CD4-positive, CD25-positive, alpha-beta regulatory T cell (primary cell): ENCODE results near the gene KAZN. TPM values are rescaled to one million over a fixed set of nuclear protein-coding genes. Genes with fewer than 3 reads are reported as not detected.

Experiments used
- ATAC-seq, 2 donors: fragments of 150-1000 bp; cut with Tn5 transposase; one replicate each; pipeline ENCODE4 v1.10.0; 2021; ENCODE audit warnings: low read depth in 2 of 2, moderate number of reproducible peaks in 2 of 2, moderate library complexity in 1 of 2
- DNase-seq, 3 donors: peaks; one replicate each; pipeline versions ENCODE4 v3.0.0 to v3.0.0-alpha.2; 2012 to 2022; ENCODE audit warnings: mixed read lengths in 1 of 3
- H3K27ac ChIP-seq: one replicate; pipeline ENCODE4 v1.7.0; 2013; ENCODE audit warnings: mild to moderate bottlenecking, low read length; ENCODE audit not compliant: insufficient read depth, poor library complexity, severe bottlenecking
- H3K27me3 ChIP-seq: one replicate; pipeline ENCODE4 v1.7.0; 2013; ENCODE audit warnings: low read length; ENCODE audit not compliant: control insufficient read depth, insufficient read depth
- H3K36me3 ChIP-seq: one replicate; pipeline ENCODE4 v1.7.0; 2013; ENCODE audit warnings: mild to moderate bottlenecking, low read length, moderate library complexity; ENCODE audit not compliant: control insufficient read depth, insufficient read depth
- H3K4me1 ChIP-seq: 2 replicates; pipeline ENCODE4 v1.7.0; 2013; ENCODE audit warnings: mild to moderate bottlenecking, low read length; ENCODE audit not compliant: insufficient read depth, control insufficient read depth, poor library complexity, severe bottlenecking
- H3K4me3 ChIP-seq: one replicate; pipeline ENCODE4 v1.7.0; 2013; ENCODE audit warnings: low read depth, mild to moderate bottlenecking, low read length, moderate library complexity
- H3K9me3 ChIP-seq, 2 experiments: 1 replicate in 1 of 2; 2 replicates in 1 of 2; pipeline ENCODE4 v1.7.0; 2013; ENCODE audit warnings: low read length in 2 of 2, mild to moderate bottlenecking in 1 of 2, moderate library complexity in 1 of 2; ENCODE audit not compliant: control insufficient read depth in 2 of 2
- H3K27ac Mint-ChIP-seq, 3 donors: one replicate each; pipeline ENCODE4 v1.8.0; 2020 to 2022; ENCODE audit warnings: mild to moderate bottlenecking in 3 of 3, mixed read lengths in 3 of 3, moderate library complexity in 2 of 3
- H3K27me3 Mint-ChIP-seq: one replicate; pipeline ENCODE4 v1.8.0; 2022; ENCODE audit warnings: mild to moderate bottlenecking, mixed read lengths
- H3K36me3 Mint-ChIP-seq: one replicate; pipeline ENCODE4 v1.8.0; 2020; ENCODE audit warnings: mixed read lengths
- H3K4me1 Mint-ChIP-seq, 4 donors: one replicate each; pipeline ENCODE4 v1.8.0; 2020 to 2022; ENCODE audit warnings: mixed read lengths in 4 of 4, mild to moderate bottlenecking in 1 of 4
- H3K4me3 Mint-ChIP-seq, 4 donors: one replicate each; pipeline ENCODE4 v1.8.0; 2020 to 2022; ENCODE audit warnings: mild to moderate bottlenecking in 4 of 4, mixed read lengths in 4 of 4, moderate library complexity in 3 of 4
- H3K9me3 Mint-ChIP-seq, 7 donors: one replicate each; pipeline ENCODE4 v1.8.0; 2020 to 2022; ENCODE audit warnings: mixed read lengths in 7 of 7, mild to moderate bottlenecking in 3 of 7, moderate library complexity in 2 of 7
- polyA plus RNA-seq, 4 donors: library from polyadenylated mRNA; unstranded; fragments of 300-500 nt; fragmentation: Illumina TruSeq; gene quantifications; one replicate each; pipeline ENCODE4 v1.2.3, GENCODE V29; 2021
- total RNA-seq: library from RNA; stranded (reverse); gene quantifications from one replicate; pipeline ENCODE4 v1.2.3, GENCODE V29; 2022

Gene KAZN
- total and polyA plus RNA-seq, 5 donors from 2014 or later, result not detected

DNA sequence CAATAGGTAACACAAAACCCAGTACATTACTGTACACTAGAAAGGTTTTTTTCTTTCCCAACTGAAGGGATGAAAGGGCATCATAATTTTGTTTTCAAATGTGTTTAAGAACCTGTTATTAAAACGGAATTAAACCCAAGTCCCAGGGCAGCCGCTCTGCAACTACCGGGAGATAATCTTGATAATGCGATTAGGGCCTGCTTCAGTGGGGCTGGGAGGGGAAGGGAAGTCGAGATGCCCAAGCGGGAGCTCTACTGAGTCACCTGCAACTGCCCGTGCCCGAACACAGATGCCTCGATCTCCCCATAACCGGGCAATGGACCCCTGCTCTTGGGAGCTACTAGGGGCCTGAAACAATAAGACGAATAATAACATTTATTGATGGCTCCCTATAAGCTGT, 61.4 kb downstream of the KAZN start:
- H3K4me3 Mint-ChIP-seq, result no peak overlapping the region
- H3K27ac ChIP-seq, result no peak overlapping the region
- H3K9me3 Mint-ChIP-seq, result peaks cover 0 to 1% (median 0%) of the 10 kb centered on the region in 7 donors
- H3K27me3 Mint-ChIP-seq, result no peaks in the 10 kb centered on the region
- H3K9me3 ChIP-seq, result no peaks in the 10 kb centered on the region
- no peaks in the 10 kb centered on the region for H3K4me1 Mint-ChIP-seq
- ATAC-seq (peak in 1 of 2 donors; percentile 31), DNase-seq (no peak)
- no peak overlapping the region for H3K27ac Mint-ChIP-seq
- H3K4me3 ChIP-seq, result no peak overlapping the region
- no peaks in the 10 kb centered on the region for H3K36me3 Mint-ChIP-seq
- H3K4me1 ChIP-seq, result no peaks in the 10 kb centered on the region
- H3K36me3 ChIP-seq, result no peaks in the 10 kb centered on the region
- H3K27me3 ChIP-seq, result no peaks in the 10 kb centered on the region

DNA sequence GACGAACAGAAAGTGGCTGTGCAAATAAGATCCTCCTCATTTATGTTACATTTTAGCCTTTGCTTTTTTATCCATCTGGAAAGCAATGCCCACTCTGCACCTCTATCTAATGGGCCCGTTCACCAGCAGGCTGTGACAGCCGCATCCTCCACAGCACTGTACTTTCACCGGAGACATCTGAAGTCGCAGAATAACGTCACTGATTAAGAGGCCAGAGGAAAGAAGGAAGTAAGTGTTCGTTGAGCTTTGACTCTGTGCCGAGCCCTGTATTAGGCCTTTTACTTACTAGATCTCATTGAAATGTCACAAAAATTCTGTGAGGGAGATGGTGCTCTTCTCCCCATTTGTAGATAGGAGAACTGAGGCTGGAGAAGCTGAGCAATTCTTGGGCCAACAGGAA, 62.3 kb downstream of the KAZN start:
- DNase-seq, result no peak
- no peak overlapping the region for H3K27ac ChIP-seq
- H3K36me3 ChIP-seq, result no peaks in the 10 kb centered on the region
- H3K9me3 ChIP-seq, result no peaks in the 10 kb centered on the region
- Mint-ChIP-seq H3K27ac (no peak overlapping the region), H3K27me3 (no peaks in the 10 kb centered on the region), H3K4me3 (no peak overlapping the region), H3K4me1 (no peaks in the 10 kb centered on the region), H3K36me3 (no peaks in the 10 kb centered on the region), H3K9me3 (peaks cover 0 to 1% (median 0%) of the 10 kb centered on the region in 7 donors)
- H3K27me3 ChIP-seq, result no peaks in the 10 kb centered on the region
- no peaks in the 10 kb centered on the region for H3K4me1 ChIP-seq
- no peak overlapping the region for H3K4me3 ChIP-seq
- no peak for ATAC-seq

DNA sequence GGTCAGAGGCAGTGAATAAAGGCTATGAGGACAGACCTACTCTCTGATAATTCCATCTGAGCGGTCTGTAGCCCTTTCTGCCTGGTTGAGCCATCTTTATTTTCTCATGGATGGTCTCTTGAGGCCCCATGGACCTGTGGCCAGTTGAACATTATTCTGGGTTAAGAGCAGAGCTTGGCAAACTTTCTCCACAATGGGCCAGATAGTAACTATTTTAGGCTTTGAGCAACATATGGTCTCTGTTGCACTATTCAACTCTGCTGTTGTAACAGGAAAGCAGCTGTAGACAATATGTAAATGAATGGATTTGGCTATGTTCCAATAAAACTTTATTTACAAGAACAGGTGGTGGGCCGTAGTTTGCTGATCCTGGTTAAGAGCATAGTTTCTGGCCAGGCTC, 62.7 kb downstream of the KAZN start:
- H3K9me3 ChIP-seq, result no peaks in the 10 kb centered on the region
- H3K36me3 ChIP-seq, result no peaks in the 10 kb centered on the region
- no peak overlapping the region for H3K4me3 ChIP-seq
- Mint-ChIP-seq H3K36me3 (no peaks in the 10 kb centered on the region), H3K27ac (no peak overlapping the region), H3K4me3 (no peak overlapping the region), H3K4me1 (no peaks in the 10 kb centered on the region), H3K27me3 (no peaks in the 10 kb centered on the region), H3K9me3 (peaks cover 0 to 1% (median 0%) of the 10 kb centered on the region in 7 donors)
- no peaks in the 10 kb centered on the region for H3K27me3 ChIP-seq
- DNase-seq (no peak), ATAC-seq (no peak)
- H3K27ac ChIP-seq, result no peak overlapping the region
- H3K4me1 ChIP-seq, result no peaks in the 10 kb centered on the region

DNA sequence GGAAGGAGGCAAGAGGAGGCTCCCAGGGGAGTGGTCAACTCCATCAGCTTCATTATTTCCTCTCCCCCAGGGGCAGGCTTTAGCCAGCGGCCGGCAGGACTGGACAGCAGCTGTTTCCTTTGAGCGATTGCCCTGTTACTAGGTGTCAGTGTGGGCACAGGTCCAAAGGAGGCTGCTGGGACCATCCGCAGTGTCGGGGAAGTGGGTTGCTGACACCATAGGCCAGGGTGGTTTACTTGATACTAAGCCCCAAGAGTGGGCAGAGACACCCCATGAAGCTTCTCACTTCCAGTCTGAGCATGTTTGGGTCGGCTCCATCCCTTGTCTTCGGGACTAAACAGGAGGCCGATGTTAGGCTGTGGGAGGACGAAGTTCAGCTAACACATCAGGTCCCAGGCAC, 63.6 kb downstream of the KAZN start:
- Mint-ChIP-seq H3K27ac (no peak overlapping the region), H3K4me3 (no peak overlapping the region), H3K36me3 (no peaks in the 10 kb centered on the region), H3K27me3 (no peaks in the 10 kb centered on the region), H3K4me1 (no peaks in the 10 kb centered on the region), H3K9me3 (peaks cover 0 to 1% (median 0%) of the 10 kb centered on the region in 7 donors)
- ATAC-seq (no peak), DNase-seq (no peak)
- H3K4me3 ChIP-seq, result no peak overlapping the region
- no peak overlapping the region for H3K27ac ChIP-seq
- H3K9me3 ChIP-seq, result no peaks in the 10 kb centered on the region
- H3K36me3 ChIP-seq, result no peaks in the 10 kb centered on the region
- no peaks in the 10 kb centered on the region for H3K4me1 ChIP-seq
- no peaks in the 10 kb centered on the region for H3K27me3 ChIP-seq

DNA sequence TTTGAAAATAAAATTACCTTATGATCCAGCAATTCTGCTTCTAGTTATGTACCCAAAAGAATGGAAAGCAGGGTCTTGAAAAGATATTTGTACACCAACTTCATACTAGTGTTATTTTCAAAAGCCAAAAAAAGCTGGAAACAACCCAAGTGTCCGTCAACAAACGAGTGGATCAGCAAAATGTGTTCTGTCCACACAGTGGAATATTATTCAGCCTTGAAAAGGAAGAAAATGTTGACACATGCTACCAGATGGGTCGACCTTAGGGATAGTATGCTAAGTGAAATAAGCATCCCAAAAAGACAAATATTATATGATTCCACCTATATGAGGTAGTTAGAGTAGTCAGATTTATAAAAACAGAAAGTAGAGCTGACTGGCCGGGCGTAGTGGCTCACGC, 65.3 kb downstream of the KAZN start:
- Mint-ChIP-seq H3K4me1 (no peaks in the 10 kb centered on the region), H3K27me3 (no peaks in the 10 kb centered on the region), H3K9me3 (peaks cover 0 to 1% (median 0%) of the 10 kb centered on the region in 7 donors), H3K27ac (no peak overlapping the region), H3K4me3 (no peak overlapping the region), H3K36me3 (no peaks in the 10 kb centered on the region)
- no peak overlapping the region for H3K4me3 ChIP-seq
- H3K36me3 ChIP-seq, result no peaks in the 10 kb centered on the region
- ATAC-seq, result no peak
- no peaks in the 10 kb centered on the region for H3K9me3 ChIP-seq
- H3K27me3 ChIP-seq, result no peaks in the 10 kb centered on the region
- H3K27ac ChIP-seq, result no peak overlapping the region
- no peaks in the 10 kb centered on the region for H3K4me1 ChIP-seq
- DNase-seq, result no peak

DNA sequence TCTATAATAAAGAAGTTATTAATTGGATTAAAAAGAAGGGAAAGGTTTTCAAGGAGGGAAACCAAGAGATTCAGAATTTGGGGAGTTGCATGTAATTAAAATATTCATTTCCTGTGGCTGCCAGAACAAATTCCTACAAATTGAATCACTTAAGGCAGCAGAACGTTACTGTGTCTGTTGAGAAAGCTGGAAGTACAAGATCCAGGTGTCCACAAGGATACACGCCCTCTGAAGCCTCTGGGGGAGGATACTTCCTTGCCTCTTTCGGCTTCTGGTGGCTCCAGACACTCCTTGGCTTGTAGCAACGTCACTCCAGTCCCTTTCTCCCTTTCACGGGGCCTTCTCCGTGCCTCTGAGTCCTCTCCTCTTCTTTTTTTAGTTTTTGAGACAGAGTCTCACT, 67.9 kb downstream of the KAZN start:
- Histone ChIP-seq H3K4me1 (no peaks in the 10 kb centered on the region), H3K27ac (no peak overlapping the region), H3K9me3 (no peaks in the 10 kb centered on the region), H3K36me3 (no peaks in the 10 kb centered on the region), H3K27me3 (no peaks in the 10 kb centered on the region), H3K4me3 (no peak overlapping the region)
- ATAC-seq, result no peak
- DNase-seq, result no peak
- H3K4me1 Mint-ChIP-seq, result no peaks in the 10 kb centered on the region
- peaks cover 0 to 1% (median 0%) of the 10 kb centered on the region in 7 donors for H3K9me3 Mint-ChIP-seq
- no peak overlapping the region for H3K4me3 Mint-ChIP-seq
- no peaks in the 10 kb centered on the region for H3K27me3 Mint-ChIP-seq
- H3K36me3 Mint-ChIP-seq, result no peaks in the 10 kb centered on the region
- no peak overlapping the region for H3K27ac Mint-ChIP-seq

DNA sequence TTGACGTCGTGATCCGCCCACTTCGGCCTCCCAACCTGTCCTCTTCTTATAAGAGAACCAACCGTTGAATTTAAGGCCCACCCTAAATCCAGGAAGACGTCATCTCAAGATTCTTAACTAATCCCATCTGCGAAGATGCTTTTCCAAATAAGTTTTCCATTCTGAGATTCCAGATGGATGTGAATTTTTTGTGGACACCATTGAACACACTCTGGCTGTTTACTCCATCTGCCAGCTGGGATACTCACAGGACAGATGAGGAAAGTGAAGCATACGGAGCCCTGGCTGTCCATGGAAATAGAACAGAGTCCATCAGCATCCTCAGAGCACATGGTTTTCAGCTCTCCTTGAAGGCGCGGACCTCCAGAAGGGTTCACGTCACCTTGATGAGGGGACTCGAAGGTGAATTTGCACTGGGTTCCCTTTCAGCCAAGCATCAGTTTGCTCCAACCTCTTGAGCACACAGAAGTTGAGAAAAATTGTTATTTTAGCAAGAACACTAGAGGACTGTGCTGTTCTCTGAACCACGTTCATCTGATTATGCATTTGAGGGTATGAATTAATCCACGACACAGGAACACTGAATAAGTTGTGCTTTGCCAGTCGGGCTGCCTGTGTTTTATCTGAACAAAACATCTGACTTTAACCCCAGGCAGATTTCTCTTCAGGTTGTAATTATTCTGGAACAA, 68.6 kb downstream of the KAZN start:
- Histone ChIP-seq H3K27ac (no peak overlapping the region), H3K4me1 (no peaks in the 10 kb centered on the region), H3K36me3 (no peaks in the 10 kb centered on the region), H3K27me3 (no peaks in the 10 kb centered on the region), H3K4me3 (no peak overlapping the region), H3K9me3 (no peaks in the 10 kb centered on the region)
- Mint-ChIP-seq H3K36me3 (no peaks in the 10 kb centered on the region), H3K4me1 (no peaks in the 10 kb centered on the region), H3K27ac (no peak overlapping the region), H3K4me3 (no peak overlapping the region), H3K27me3 (no peaks in the 10 kb centered on the region), H3K9me3 (peaks cover 0 to 1% (median 0%) of the 10 kb centered on the region in 7 donors)
- ATAC-seq (no peak), DNase-seq (no peak)

DNA sequence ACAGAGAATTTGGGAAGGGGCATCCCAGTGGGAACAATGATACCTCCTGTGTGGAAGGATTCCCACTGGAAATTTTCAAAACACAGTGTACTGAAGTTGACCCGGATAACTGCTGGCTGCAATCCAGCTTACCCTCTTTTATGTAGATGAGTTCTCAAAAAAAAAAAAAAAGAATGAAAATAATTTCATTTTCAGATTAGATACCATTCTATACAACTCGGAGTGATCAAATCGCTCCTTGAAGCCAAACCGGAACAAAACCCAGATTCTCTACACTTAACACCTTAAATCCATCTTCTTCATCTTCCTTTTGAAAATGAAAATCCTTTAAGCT, 69.1 kb downstream of the KAZN start:
- Mint-ChIP-seq H3K4me3 (no peak overlapping the region), H3K27me3 (no peaks in the 10 kb centered on the region), H3K27ac (peak overlapping the region in 1 of 3 donors; percentile 69), H3K36me3 (no peaks in the 10 kb centered on the region), H3K4me1 (no peaks in the 10 kb centered on the region), H3K9me3 (peaks cover 0 to 1% (median 0%) of the 10 kb centered on the region in 7 donors)
- DNase-seq (no peak), ATAC-seq (no peak)
- Histone ChIP-seq H3K27me3 (no peaks in the 10 kb centered on the region), H3K4me3 (no peak overlapping the region), H3K9me3 (no peaks in the 10 kb centered on the region), H3K4me1 (no peaks in the 10 kb centered on the region), H3K27ac (no peak overlapping the region), H3K36me3 (no peaks in the 10 kb centered on the region)
